Measurements from ENCODE around the gene NDUFAB1.
"Not testable (repeated sequence)": the region's sequence is repeated elsewhere in the genome, so short reads cannot be mapped to it uniquely, and the experiment has no call there.

NDUFAB1 gene

GRCh38 chr16:23595951-23596720 lies at the start of gene NDUFAB1:
Gene NDUFAB1, minus strand, starts transcription at chr16:23596316. Its CDS starts 26 bp downstream, at chr16:23596290.
- FAIRE-seq (peak; percentile 70), DNase-seq (ENCODE audit: extremely low spot score, insufficient read length, low read depth) (peak; percentile 87)

GRCh38 chr16:23642246-23642774 lies 46.2 kb upstream of the NDUFAB1 start:
- no peak for FAIRE-seq

GRCh38 chr16:23640931-23641765 lies 45.0 kb upstream of the NDUFAB1 start, which contains the start of the genes DCTN5 and PALB2:
Gene DCTN5, plus strand, starts transcription at chr16:23641466. Its CDS starts 77 bp downstream, at chr16:23641543.
Gene PALB2, minus strand, starts transcription at chr16:23641310. Its CDS starts 153 bp downstream, at chr16:23641157.
- FAIRE-seq (peak; percentile 96), DNase-seq (ENCODE audit: extremely low spot score, insufficient read length, low read depth) (peak; percentile 99)

More at GRCh38 chr16:23642246-23642774, 46.2 kb upstream of the NDUFAB1 start:
- DNase-seq (ENCODE audit: extremely low spot score, insufficient read length, low read depth): no peak

- no peak for FAIRE-seq
- no peak for DNase-seq (ENCODE audit: extremely low spot score, insufficient read length, low read depth)
Observed at GRCh38 chr16:23640615-23640930, 44.5 kb upstream of the NDUFAB1 start.

- DNase-seq (ENCODE audit: extremely low spot score, insufficient read length, low read depth) (no peak), FAIRE-seq (no peak)
Observed at GRCh38 chr16:23635958-23636357, 39.8 kb upstream of the NDUFAB1 start.

GRCh38 chr16:23634461-23635036 lies 38.4 kb upstream of the NDUFAB1 start:
- DNase-seq (ENCODE audit: extremely low spot score, insufficient read length, low read depth): no peak
- no peak for FAIRE-seq

GRCh38 chr16:23631874-23632273 lies 35.8 kb upstream of the NDUFAB1 start:
- DNase-seq (ENCODE audit: extremely low spot score, insufficient read length, low read depth); FAIRE-seq: not testable (repeated sequence)

- no peak for DNase-seq (ENCODE audit: extremely low spot score, insufficient read length, low read depth)
- FAIRE-seq: no peak
Observed at GRCh38 chr16:23629516-23629915, 33.4 kb upstream of the NDUFAB1 start.

- DNase-seq (ENCODE audit: extremely low spot score, insufficient read length, low read depth): no peak
- no peak for FAIRE-seq
Observed at GRCh38 chr16:23624092-23624491, 28.0 kb upstream of the NDUFAB1 start.

GRCh38 chr16:23615805-23616204 lies 19.7 kb upstream of the NDUFAB1 start:
- DNase-seq (ENCODE audit: extremely low spot score, insufficient read length, low read depth) (no peak), FAIRE-seq (no peak)

- FAIRE-seq: no peak
Observed at GRCh38 chr16:23611936-23612335, 15.8 kb upstream of the NDUFAB1 start.

GRCh38 chr16:23610905-23611304 lies 14.8 kb upstream of the NDUFAB1 start:
- DNase-seq (ENCODE audit: extremely low spot score, insufficient read length, low read depth); FAIRE-seq: not testable (repeated sequence)

More at GRCh38 chr16:23611936-23612335, 15.8 kb upstream of the NDUFAB1 start:
- DNase-seq (ENCODE audit: extremely low spot score, insufficient read length, low read depth): no peak

- DNase-seq (ENCODE audit: extremely low spot score, insufficient read length, low read depth) (no peak), FAIRE-seq (no peak)
Observed at GRCh38 chr16:23609929-23610328, 13.8 kb upstream of the NDUFAB1 start.

- FAIRE-seq (no peak), DNase-seq (ENCODE audit: extremely low spot score, insufficient read length, low read depth) (no peak)
Observed at GRCh38 chr16:23608194-23608593, 12.1 kb upstream of the NDUFAB1 start.

- FAIRE-seq (no peak), DNase-seq (ENCODE audit: extremely low spot score, insufficient read length, low read depth) (no peak)
Observed at GRCh38 chr16:23607726-23608125, 11.6 kb upstream of the NDUFAB1 start.

- DNase-seq (ENCODE audit: extremely low spot score, insufficient read length, low read depth): no peak
- FAIRE-seq: no peak
Observed at GRCh38 chr16:23597003-23597756, 1.1 kb upstream of the NDUFAB1 start.

- no peak for DNase-seq (ENCODE audit: extremely low spot score, insufficient read length, low read depth)
- no peak for FAIRE-seq
Observed at GRCh38 chr16:23595246-23595950, 718 bp downstream of the NDUFAB1 start.

GRCh38 chr16:23594186-23594585 lies 1.9 kb downstream of the NDUFAB1 start:
- FAIRE-seq (no peak), DNase-seq (ENCODE audit: extremely low spot score, insufficient read length, low read depth) (no peak)

GRCh38 chr16:23590181-23590580 lies 5.9 kb downstream of the NDUFAB1 start:
- no peak for FAIRE-seq
- no peak for DNase-seq (ENCODE audit: extremely low spot score, insufficient read length, low read depth)

Data from GM18507 (cell line).